ENCODE measurements around the gene OSBPL1A.

DNA sequence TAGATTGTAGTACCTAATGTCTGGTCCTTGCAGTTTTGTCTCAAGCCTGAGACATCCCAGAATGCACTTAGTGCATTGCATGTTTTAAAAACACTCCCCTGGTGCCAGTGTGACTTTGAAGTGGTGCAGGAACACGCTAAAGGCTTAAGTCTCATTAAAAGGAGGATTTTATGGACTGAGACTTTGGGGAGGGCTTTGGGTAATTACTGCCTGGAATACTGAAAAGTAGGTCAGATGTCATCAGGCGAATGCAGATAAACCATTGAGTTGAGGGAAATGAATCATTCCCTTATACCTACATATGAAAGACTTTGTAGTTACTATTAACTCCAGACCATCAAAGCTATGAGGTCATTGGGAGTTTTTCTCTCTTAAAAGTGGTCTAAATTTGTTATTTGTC is 3.0 kb upstream of the OSBPL1A start:
- no peak for TF ChIP-seq POLR2A (IDR thresholded peaks at IDR 0.05)
- TF ChIP-seq, protein P1, sequence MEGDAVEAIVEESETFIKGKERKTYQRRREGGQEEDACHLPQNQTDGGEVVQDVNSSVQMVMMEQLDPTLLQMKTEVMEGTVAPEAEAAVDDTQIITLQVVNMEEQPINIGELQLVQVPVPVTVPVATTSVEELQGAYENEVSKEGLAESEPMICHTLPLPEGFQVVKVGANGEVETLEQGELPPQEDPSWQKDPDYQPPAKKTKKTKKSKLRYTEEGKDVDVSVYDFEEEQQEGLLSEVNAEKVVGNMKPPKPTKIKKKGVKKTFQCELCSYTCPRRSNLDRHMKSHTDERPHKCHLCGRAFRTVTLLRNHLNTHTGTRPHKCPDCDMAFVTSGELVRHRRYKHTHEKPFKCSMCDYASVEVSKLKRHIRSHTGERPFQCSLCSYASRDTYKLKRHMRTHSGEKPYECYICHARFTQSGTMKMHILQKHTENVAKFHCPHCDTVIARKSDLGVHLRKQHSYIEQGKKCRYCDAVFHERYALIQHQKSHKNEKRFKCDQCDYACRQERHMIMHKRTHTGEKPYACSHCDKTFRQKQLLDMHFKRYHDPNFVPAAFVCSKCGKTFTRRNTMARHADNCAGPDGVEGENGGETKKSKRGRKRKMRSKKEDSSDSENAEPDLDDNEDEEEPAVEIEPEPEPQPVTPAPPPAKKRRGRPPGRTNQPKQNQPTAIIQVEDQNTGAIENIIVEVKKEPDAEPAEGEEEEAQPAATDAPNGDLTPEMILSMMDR (IDR thresholded peaks at IDR 0.05) = no peak
- TF ChIP-seq POLR2AphosphoS5 (IDR thresholded peaks at IDR 0.05) = no peak
